Renal pelvis (tissue), 4 donors: Measurements from ENCODE around the gene SLC13A3. TPM values are rescaled to one million over a fixed set of nuclear protein-coding genes. Genes with fewer than 3 reads are reported as not detected.

Source experiments
- DNase-seq: peaks from one replicate; pipeline ENCODE4 v3.0.0-alpha.2; 2013
- polyA plus RNA-seq, 3 donors: library from polyadenylated mRNA; unstranded; fragments of 120-200 nt; gene quantifications; one replicate each; pipeline ENCODE4 v1.2.1, GENCODE V29; 2013; ENCODE audit not compliant: insufficient read length in 3 of 3

The SLC13A3 gene
- polyA plus RNA-seq, 3 donors = 18.5 to 32.4 (median 20.8) TPM

DNA sequence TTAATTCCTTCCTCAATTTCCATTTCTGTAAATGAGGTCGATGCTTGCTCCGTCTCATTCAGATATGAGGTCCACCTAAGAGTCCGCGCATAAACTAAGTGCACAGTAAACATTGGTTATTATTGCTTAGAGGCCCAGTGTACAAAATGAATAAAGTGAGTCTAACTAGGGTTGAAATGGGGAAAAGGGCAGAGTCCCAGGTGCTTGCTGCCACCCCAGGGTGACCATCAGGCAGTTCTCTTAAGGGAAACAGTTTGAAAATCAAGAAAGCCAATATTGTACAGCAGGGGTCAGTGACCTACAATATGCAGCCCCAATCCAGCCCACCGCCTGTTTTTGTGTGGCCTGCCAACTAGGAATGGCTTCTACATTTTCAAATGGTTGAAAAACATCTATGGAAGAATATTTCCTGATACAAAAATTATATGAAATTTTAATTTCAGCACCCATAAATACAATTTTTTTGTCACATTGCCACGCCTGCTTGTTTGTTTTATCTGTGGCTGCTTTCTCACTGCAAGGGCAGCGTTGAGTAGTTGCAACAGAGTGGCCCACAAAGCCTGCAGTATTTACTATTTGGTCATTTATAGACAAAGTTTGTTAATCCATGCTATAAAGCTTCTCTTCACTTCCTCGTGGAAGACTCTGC lies 43.3 kb downstream of the SLC13A3 start:
- no peak for DNase-seq

DNA sequence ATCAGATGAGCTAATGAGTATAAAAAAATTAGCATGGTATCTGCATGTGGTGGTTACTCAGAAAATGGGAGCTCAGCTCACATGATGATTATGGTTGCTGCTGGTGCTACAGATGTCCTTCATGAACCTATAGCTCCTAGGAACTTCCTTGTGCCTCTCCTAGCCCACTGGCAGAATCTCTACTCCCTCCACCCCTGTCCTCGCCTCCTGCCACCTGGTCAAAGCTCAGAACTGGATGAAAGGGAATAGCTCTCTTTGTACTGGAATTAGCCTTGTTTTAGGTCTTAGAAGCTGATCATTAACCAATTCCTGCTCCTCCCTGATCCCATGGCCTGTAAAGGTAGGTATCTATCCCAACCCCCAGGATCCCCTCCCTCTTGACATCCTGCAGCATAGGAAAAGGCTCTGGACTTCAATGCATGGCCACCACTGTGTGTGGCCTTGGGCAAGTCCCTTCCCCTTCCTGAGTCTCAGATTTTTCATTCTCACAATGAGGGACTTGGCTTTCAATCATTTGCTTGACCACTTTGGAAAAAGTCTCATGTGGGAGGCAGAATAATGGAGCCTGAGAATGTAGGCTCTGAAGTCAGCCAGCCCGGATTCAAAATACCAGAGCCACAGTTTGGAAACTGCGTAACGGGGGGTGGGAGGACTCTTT lies 43.9 kb downstream of the SLC13A3 start:
- no peak for DNase-seq

DNA sequence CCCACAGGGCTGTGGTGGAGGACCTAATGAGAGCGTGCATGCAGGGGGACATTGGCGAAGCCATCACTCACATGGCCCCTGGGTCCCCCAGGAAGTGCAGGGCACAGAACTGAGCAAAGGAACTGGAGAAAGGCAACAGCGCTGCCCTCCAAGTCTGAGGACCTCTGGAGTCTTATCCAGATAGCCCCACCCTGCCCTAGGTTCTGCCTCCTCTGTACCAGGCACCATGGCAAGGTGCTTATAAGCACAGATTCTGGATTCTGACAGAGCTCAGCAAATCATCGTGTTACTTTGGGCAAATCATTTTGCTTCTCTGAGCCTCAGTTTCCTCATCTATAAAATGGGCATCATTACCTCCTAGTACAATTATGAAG lies 44.5 kb downstream of the SLC13A3 start:
- DNase-seq = no peak

DNA sequence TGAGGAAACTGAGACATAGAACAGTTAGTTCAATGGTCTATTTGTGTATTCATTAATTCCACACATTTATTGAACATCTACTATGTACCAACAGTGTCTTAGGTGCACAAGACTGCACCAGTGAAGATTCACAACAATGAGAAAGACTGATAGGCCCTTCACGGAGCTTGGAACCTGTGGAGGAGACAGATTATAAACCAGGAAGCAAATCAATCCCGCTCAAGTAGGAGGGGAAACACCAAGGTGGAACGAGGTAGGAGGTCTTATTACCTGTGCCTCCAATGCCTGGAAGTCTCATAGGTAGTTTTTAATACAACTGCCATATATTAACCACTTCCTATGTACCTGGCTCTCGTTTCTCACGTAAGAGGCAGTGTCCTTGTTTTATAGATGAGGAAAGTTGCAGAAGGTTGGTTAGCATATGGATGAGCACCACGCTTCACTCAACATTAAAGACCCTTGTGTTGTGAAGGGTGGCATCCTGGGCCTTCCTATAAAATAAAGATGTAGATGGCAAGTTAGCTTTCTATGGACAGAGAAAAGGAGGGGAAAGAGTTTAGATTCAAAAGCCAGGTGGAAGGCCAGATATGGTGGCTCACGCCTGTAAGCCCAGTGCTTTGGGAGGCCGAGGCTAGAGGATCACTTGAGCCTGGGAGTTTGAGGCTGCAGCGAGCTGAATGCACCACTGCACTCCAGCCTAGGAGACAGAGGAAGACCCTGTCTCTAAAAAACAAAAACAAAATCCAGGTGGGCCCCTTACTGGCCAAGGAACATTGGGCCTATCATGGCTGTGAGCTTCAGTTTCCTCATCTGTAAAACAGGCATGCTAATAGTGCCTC lies 45.1 kb downstream of the SLC13A3 start:
- DNase-seq = no peak

DNA sequence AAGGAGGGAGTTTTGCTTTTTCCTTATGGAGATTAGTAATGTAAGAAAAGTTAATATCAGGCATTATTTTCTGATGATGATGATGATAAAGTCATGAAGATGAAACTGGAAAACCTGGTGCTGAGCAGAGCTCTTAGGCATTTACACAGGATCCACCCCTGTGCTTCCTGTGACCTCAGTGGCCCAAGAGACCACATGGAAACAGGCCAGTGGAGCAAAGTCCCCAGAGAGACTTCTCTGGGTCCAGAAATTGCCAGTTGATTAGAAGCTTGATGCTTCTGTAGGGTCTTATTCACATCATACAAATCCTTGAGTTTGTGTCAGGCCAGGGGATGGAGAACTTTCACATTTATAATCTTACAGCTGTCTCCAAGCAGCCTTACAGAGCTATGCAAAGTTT lies 46.1 kb downstream of the SLC13A3 start:
- no peak for DNase-seq

DNA sequence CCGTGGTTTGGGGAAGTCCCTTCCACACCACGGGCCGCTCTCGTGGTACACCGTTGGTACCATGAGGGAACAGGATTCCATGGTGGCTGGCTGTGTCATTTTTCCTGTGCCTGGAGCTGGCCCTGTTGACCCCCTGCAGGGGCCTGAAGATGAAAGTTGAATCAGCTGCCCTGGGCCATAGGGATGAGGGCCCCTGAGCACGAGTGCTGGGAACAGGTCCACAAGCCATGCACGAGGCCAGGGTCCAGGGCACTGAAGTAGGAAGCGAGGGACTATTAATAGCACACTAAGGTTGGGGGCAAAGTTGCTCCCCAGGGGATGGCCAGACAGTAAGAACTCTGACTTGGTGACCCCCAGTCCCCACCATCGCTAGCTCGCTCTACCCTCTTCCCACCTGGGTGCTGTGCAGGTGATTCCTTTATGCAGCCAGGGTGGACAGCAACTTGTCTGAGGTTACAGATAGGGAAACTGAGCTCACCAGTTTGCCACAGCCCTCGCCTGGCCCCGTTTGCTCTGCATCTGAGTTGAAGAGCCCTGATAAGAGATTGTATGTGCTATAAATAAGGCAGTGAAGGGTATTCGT lies 46.6 kb downstream of the SLC13A3 start:
- DNase-seq = no peak

DNA sequence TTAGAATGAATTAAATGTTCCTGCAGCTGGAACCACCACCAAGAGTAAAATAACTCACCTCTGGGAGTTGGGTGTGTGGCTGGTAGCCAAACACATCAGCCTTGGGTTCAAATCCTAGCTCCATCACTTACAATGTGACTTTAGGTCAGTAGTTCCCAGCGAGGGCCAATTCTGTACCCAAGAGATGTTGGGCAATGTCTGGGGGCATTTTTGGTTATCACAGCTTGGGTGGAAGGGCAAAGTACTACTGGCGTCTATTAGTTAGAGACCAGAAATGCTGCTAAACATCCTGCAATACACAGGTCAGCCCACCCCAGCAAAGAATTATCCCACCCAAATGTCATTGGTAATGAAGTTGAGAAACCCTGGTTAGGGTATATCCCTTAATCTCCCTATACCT lies 48.8 kb downstream of the SLC13A3 start:
- no peak for DNase-seq

DNA sequence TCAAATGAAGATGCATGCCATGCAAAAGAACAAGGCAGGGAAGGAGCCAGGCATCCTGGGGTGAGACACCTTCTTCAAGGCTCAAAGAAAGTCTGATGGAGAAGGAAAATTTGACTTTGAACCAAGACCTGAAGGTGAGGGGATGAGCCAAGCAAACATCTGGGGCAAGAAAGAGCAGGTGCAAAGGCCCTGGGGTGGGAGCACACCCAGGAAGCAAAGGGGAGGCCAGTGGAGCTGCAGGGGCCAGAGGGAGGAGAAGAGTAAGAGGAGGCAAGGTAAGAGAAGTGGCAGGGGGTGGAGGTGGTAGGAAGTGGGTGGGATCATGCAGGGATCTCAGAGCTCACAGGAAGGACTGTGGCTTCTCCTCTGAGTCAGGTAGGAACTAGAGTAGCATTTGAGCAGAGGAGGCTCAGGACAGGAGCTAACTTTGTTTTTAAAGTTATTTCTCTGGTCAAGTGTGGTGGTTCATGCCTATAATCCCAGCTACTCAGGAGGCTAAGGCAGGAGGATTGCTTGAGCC lies 49.6 kb downstream of the SLC13A3 start:
- no peak for DNase-seq

DNA sequence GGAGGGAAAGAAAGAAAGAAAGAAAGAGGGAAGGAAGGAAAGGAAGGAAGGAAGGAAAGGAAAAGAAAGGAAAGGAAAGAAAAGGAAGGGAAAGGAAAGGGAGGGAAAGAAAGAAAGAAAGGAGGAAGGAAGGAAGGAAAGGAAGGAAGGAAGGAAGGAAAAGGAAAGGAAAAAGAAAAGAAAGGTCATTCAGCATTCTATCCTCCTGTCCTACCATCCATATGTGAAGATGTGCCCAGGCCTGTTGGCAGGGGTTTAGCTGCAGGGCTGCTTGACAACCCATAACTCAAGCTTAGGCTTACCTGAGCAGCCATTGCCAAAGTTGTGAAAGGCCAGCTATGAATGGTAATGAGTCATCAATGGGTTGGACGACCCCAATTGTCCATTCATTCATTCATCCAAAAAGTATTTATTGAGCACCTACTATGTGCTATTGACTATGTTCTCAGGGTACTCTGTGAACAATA lies 50.9 kb downstream of the SLC13A3 start:
- DNase-seq = no peak

DNA sequence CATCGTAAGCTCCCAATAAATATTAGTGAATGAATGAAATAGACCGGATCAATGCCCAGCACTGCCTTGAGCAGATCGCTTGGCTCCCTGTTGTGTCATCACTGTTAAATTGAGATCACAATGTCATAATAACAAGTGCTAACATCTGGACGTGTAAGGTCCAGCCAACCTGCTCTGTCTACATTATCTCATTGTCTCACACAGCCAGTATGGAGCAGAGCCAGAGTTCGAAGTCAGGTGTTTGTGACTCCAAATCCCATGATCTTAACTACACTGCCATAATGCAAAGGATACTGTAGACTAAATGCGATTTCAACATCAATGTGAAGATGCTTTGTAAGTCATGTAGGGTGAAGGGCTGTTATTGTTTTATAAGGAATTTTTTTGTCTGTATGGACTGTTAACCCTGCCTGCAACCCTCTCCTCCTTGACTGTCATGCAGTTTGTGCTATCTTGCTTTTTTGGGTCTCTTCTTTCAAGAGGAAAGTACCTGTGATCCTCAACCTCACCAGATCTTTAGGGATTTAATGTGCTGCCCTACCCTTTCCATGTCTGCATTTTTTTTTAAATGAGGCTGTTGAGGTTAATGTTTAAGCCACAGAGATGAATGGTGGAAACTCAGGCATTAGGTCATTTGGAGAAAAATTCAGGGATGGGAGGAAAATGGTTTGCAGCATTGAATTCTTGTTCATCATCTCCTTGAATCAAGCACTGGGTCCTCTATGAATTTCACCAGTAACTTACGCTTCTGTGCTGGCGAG lies 51.9 kb downstream of the SLC13A3 start:
- no peak for DNase-seq

DNA sequence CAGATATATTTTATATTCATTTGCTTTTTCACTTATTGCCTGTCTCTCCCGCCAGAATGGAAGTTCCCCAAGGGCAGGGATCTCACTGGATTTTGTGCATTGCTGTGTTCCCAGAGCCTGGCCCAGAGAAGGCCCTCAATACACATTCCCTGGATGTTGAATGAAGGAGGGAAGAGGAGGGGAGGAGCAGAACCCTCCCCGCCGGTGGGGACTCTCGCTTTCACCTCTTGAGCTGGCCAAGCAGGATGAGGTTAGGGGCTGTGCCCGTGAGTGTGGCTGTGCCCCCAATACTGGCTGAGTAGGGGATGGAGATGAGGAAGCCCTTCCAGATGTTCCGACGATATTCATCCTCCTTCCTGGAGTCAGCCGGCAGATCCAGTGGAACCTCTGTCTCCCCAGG lies 55.3 kb downstream of the SLC13A3 start:
- DNase-seq = no peak

DNA sequence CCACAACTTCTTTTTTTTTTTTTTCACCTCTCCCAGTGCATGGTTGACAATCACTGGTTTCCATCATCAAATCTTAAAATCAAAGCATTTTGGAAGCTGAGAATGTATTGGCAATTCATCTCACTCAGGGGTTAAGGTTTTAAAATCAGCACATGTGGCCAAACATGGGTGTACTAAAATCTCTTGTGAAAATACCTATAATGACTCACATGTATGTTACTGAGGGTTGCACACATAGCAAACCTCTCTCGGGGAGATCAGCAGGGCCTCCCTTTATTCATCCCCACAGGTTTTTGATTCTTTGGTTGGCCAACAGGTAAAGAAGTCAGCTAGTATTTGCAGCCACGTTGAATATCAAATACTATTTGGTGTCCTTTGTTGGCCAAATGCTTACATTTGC lies 56.5 kb downstream of the SLC13A3 start:
- DNase-seq = no peak

DNA sequence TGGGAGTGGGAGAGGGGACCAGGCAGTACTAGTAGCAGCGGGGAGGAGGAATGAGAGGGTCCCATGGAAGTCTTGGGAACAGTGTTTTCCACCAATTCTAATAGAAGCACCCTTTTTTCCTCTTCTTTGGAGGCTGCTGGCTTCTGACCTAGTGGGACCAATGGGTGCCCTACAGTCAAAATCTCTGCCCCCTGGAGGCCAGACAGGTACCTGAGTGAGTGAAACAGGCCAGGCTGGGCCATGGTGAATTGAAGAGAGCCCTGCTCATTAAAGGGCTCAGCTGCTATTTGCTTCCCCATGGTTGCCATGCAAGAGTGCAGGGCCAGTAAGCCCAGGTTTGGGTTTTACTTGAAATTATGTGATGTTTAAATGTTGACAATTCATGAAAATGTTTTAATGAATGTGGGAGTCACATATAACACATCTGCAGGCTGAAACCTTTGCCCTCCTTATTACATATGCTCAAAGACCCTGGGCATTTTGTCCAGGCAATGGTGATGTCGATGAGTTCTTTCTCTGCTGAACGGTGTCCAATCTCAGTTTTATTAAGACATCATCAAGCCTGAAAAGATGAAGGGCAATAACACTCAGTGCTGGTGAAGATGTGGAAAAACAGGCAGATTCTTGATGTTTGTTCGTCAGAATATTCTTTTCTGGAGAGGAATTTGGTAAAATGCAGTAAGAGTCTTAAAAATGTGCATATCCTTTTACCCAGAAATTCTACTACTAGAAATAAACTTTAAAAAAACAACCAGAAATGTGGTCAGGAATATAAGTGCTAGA lies 58.5 kb downstream of the SLC13A3 start:
- no peak for DNase-seq

DNA sequence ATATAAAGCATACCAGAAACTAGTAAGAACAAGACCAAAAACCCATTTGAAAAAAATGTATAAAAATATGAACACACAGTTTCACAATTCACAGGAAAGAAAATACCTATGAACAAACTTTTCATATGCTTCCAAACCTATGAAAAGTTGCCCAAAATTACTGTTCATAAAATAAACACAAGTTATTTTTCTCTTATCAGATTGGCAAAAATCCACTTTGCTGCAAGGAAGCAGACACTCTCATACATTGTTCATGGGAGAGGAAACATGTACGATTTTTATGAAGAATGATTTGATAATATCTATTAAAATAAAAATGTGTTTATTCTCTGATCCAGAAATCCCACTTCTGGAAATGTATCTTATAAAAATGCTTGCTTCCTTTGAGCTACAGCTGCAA lies 60.8 kb downstream of the SLC13A3 start:
- DNase-seq = no peak

DNA sequence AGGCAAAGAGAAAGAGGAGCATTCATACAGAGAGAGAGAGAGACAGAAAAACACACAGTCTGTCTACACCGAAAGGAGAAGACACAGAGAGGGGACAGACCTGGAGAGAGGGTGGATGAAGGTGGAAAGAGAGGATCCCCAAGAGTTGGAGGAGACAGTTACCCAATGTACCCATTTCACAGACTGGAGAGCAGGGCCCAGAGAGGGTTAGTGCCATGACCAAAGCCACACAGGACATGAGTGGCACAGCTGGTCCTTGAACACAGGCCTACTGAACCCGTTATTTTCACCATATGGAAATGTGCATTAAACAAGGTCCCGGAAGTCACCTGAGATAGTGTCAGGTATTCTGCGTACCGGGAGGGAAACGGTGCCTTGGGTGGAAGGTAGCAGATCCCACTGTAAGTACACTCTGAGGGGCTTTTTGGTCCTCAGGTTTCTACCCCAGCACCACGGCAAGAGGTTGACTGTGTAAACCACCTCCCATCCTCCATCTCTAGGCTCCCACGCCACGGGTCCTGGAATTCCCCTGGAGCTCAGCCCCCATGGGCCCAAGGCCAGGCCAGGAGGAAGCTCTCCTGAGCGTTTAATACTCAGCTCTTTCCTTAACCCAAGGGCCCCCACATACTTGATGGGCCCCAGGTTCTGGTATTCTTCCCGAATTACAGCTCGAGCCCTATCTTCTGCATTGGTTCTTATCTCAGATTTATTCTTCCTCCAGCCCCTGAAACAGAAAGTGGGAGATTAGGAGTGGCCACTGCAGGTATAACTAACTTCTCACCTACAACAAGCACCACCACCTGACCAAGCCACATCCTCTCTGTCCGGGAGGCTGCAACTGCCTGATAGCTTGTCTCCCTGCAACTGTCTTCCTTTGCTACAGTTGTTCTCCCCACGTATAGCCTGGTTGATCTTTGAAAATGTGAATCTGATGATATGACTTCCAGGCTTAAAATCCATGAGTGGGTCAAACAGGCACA lies 62.4 kb downstream of the SLC13A3 start:
- DNase-seq = no peak

DNA sequence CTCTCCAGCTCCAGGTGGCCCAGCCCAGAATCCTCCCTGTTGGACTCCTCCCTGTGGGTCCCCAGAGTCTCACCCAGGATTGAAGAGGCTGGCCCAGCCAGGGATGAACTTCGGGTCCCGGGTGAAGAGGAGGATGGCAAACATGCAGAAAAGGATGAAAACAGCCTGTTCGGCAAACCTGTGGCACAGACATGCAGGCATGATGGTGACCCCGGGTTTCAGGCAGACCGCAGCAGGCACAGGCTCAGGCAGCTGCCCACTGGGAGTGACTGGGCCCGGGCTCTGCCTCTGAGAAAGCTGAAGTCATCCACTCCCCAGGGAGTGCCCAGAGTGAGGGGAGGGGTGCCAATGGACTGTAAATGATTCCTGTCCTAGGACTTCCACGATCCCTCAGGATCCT lies 63.3 kb downstream of the SLC13A3 start:
- DNase-seq = no peak

DNA sequence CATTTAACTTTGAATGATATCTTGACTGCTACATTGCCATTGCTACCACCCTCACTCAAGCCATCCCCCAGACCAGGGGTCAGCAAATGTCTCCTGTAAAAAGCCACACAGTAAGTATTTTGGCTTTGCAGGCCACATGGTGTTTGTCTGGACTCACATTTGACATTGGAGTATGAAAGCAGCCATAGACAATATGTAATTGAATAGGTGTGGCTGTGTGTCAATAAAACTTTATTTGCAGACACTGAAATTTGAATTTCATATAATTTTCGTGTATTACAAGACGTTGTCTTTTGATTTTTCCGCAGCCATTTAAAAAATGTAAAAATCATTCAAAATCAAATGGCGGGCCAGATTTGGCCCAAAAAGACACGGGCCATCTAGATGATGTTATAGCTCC lies 64.5 kb downstream of the SLC13A3 start:
- no peak for DNase-seq

DNA sequence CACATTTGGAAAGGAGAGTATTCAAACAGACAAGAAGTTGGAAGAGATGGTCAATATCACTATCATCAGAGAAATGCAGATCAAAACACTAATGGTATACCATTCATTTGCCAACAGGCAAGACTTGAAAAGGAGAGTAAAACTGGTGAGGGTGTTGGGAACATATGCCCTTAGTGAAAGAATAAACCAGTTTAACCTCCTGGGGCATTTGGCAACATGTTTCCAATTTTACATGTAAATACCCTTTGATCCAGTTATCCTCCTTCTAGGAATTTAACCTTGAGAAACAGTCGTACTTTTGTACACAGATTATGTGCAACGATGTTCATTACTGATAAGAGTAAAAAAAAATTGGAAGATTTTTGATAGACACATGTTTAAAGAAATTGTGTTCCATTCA lies 66.8 kb downstream of the SLC13A3 start:
- no peak for DNase-seq

DNA sequence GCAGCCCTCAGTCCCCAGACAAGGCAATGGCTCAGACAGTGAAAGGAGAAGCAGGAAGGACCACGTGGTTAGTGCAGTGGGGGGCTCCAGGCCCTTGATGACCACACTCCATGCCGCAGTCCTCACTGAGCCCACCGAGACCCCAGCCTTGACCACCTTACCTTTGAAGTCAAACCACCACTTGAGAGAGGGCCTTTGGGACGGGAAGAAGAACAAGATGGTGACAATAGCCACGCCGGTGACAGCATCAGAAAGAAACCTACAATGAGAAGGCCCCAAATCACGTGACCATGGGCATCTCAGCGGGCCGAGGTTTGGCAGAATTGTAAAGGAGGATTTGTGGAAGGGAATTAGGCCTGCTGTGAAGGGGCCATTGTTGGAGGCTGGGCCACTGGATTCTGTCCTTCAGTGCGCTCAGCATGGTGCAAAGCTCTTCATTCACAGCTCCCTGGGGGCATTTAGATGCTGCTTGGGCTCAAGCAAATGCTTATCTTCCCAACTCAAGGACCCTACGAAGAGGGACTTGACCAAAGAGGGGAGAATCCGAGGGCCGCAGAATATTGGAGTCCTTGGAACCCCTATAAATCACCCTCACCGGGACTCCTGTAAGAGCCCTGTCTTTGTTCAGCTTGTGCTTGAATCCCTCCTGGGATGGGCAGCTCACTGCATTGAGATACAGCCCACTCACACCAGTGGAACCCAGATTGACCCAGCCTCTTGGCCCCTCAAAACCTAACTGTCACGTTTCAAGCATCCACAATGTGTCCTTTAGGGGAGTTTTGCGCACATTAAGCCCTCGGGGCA lies 67.6 kb downstream of the SLC13A3 start:
- no peak for DNase-seq
